ENCODE results near the gene MACROD1. TPM values are rescaled to one million over a fixed set of nuclear protein-coding genes. Genes with fewer than 3 reads are reported as not detected.

Gene MACROD1
- total RNA-seq, 4 donors from 2014 or later, result 28.8 to 70.7 (median 33.7) TPM

GRCh38 chr11:64089915-64090805 is 75.8 kb downstream of the MACROD1 start:
- H3K4me1 ChIP-seq, result peaks cover 16 to 59% (median 43%) of the 10 kb centered on the region in 4 donors
- intact Hi-C loops (cut with DNase I), result no loop called here
- 92% methylated on average over 24 of the region's 28 CpGs for WGBS

GRCh38 chr11:64089493-64089892 is 76.4 kb downstream of the MACROD1 start:
- peak overlapping the region in 1 of 4 donors; percentile 27 for H3K27ac ChIP-seq (replicated peaks in 1 of 4)
- no peak for DNase-seq (ENCODE audit: extremely low spot score)
- H3K36me3 ChIP-seq, result no peaks in the 10 kb centered on the region
- intact Hi-C loops (cut with DNase I), result no loop called here
- H3K27me3 ChIP-seq, result no peaks in the 10 kb centered on the region
- WGBS, result 74% methylated on average over 5 of the region's 7 CpGs
- peaks cover 15 to 52% (median 36%) of the 10 kb centered on the region in 4 donors for H3K4me1 ChIP-seq
- no peak for TF ChIP-seq CTCF (IDR thresholded peaks at IDR 0.05)
- no peak for TF ChIP-seq POLR2A (IDR thresholded peaks at IDR 0.05; ENCODE audit: low read depth)
- no peak for TF ChIP-seq EP300 (IDR thresholded peaks at IDR 0.05)
- no peak for TF ChIP-seq POLR2AphosphoS5 (IDR thresholded peaks at IDR 0.05)
- H3K9me3 ChIP-seq, result no peaks in the 10 kb centered on the region
- H3K4me3 ChIP-seq, result no peak overlapping the region

More at GRCh38 chr11:64089915-64090805, 75.8 kb downstream of the MACROD1 start:
- no peak for TF ChIP-seq POLR2AphosphoS5 (IDR thresholded peaks at IDR 0.05)
- no peak for TF ChIP-seq POLR2A (IDR thresholded peaks at IDR 0.05; ENCODE audit: low read depth)
- no peak for TF ChIP-seq CTCF (IDR thresholded peaks at IDR 0.05)
- no peak for TF ChIP-seq EP300 (IDR thresholded peaks at IDR 0.05)
- Histone ChIP-seq H3K4me3 (no peak overlapping the region), H3K27ac (replicated peaks in 1 of 4) (peak overlapping the region in 1 of 4 donors; percentile 7), H3K27me3 (no peaks in the 10 kb centered on the region), H3K36me3 (no peaks in the 10 kb centered on the region), H3K9me3 (no peaks in the 10 kb centered on the region)
- DNase-seq (ENCODE audit: extremely low spot score), result no peak

- Histone ChIP-seq H3K27me3 (no peaks in the 10 kb centered on the region), H3K4me3 (no peak overlapping the region), H3K36me3 (no peaks in the 10 kb centered on the region), H3K4me1 (peaks cover 15 to 47% (median 31%) of the 10 kb centered on the region in 4 donors), H3K9me3 (no peaks in the 10 kb centered on the region), H3K27ac (replicated peaks in 1 of 4) (no peak overlapping the region)
- no peak for DNase-seq (ENCODE audit: extremely low spot score)
- no peak for TF ChIP-seq CTCF (IDR thresholded peaks at IDR 0.05)
- no peak for TF ChIP-seq POLR2A (IDR thresholded peaks at IDR 0.05; ENCODE audit: low read depth)
- TF ChIP-seq POLR2AphosphoS5 (IDR thresholded peaks at IDR 0.05), result no peak
- no peak for TF ChIP-seq EP300 (IDR thresholded peaks at IDR 0.05)
- WGBS, result 95% methylated on average over 7 of the region's 15 CpGs
- intact Hi-C loops (cut with DNase I), result no loop called here
Observed at GRCh38 chr11:64089027-64089360, 76.9 kb downstream of the MACROD1 start.

GRCh38 chr11:64088162-64089026 is 77.5 kb downstream of the MACROD1 start:
- no peaks in the 10 kb centered on the region for H3K27me3 ChIP-seq
- no peak for DNase-seq (ENCODE audit: extremely low spot score)
- TF ChIP-seq POLR2AphosphoS5 (IDR thresholded peaks at IDR 0.05) (no peak), EP300 (IDR thresholded peaks at IDR 0.05) (no peak), POLR2A (IDR thresholded peaks at IDR 0.05; ENCODE audit: low read depth) (no peak), CTCF (IDR thresholded peaks at IDR 0.05) (no peak)
- no peaks in the 10 kb centered on the region for H3K9me3 ChIP-seq
- no peak overlapping the region for H3K27ac ChIP-seq (replicated peaks in 1 of 4)
- H3K4me1 ChIP-seq, result peaks cover 15 to 43% (median 26%) of the 10 kb centered on the region in 4 donors
- 80% methylated on average over 25 of the region's 26 CpGs for WGBS
- H3K4me3 ChIP-seq, result no peak overlapping the region
- no peaks in the 10 kb centered on the region for H3K36me3 ChIP-seq
- intact Hi-C loops (cut with DNase I), result no loop called here

Measured in esophagus muscularis mucosa (tissue), 4 donors.